HS-27A (cell line): ENCODE measurements around the gene NYAP1.

Experiments used
- DNase-seq: peaks from one replicate; pipeline ENCODE4 v3.0.0-alpha.2; 2012; ENCODE audit warnings: low read depth, missing footprints

Gene NYAP1

DNA sequence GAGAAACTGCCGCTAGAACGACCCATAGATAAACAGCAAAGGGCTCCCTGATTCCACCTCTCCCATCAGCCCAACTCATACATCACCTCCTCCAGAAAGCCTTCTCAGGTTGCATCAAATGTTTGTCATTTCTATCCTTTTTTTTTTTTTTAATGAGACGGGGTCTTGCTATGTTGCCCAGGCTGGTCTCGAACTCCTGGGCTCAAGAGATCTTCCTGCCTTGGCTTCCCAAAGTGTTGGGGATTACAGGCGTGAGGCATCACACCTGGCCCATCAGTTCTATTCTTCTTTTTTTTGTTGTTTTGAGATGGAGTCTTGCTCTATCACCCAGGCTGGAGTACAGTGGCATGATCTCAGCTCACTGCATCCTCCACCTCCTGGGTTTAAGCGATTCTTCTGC is 26.7 kb upstream of the NYAP1 start:
- DNase-seq, result no peak

DNA sequence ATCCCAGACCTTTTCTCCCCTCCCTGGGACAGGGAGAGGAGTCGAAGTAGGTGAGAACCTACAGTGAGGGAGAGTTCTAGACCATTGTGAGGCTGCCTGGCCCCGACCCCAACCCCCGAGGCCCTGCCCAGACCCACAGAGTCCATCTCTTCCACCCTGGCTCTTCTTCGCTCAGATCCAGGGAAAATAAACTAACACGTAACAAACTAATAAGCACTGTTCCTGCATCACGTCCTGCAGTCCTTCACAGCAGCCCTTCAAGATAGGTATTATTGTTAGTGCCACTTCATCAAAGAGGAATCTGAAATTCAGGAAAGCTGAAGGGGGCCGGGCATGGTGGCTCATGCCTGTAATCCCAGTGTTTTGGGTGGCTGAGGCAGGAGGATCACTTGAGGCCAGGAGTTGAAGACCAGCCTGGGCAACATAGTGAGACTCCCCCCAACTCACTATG is 19.5 kb upstream of the NYAP1 start, which contains the start of gene SPACDR:
Gene SPACDR, minus strand, starts transcription at position 51 of the 451 bp plus-strand sequence. CDS start 235 bp downstream, outside the sequence.
- DNase-seq, result no peak

DNA sequence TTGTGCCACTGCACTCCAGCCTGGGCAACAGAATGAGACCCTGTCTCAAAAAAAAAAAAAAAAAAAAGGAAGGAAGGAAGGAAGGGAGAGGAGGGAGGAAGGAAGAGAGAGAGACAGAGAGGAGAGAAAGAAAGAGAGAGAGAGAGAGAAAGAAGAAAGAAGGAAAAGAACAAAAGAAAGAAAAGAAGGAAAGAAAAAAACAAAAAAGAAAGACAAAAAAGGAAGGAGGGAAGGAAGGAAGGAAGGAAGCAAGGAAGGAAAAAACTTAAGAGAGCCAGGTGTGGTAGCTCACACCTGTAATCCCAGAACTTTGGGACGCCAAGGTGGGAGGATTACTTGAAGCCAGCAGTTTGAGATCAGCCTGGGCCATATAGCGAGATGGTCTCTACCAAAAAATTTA is 18.9 kb upstream of the NYAP1 start:
- no peak for DNase-seq

DNA sequence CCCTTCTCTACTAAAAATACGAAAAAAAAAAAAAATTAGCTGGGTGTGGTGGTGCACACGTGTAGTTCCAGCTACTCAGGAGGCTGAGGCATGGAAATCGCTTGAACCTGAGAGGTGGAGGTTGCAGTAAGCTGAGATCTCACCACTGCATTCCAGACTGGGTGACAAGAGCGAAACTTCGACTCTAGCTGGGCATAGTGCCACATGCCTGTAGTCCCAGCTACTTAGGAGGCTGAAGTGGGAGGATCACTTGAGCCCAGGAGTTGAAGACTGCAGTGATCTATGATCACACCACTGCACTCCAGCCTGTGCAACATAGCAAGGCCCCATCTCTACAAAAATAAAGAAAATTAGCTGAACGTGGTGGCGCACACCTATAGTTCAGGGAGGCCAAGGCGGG is 18.4 kb upstream of the NYAP1 start:
- DNase-seq, result no peak

DNA sequence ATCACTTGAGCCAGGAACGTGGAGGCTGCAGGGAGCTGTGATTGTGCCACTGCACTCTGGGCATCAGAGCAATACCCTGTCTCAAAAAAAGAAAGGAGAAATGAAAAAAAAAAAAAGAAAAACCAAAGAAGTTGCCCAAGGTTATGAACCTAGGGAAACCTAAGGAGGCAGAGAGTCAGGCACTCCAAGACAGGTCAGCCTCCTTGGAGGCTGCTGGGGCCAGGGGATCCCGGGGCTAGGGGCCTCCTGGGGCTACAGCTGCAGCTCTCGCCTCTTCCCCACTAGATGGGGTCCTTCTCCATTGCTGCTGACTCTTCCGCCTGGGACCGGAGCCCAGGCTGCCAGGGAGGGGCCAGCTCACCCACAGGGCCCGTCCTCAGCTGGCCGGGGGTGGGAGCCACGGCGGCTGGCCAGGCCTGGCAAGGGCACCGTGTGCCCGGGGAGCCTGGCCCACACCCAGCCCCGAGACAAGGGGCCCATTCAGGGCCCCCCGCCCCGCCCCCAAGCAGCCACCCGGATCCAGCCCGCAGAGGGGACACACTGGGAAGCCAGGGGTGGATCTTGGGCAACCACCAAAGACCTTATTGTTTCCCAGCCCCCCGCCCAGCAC is 17.9 kb upstream of the NYAP1 start:
- no peak for DNase-seq

DNA sequence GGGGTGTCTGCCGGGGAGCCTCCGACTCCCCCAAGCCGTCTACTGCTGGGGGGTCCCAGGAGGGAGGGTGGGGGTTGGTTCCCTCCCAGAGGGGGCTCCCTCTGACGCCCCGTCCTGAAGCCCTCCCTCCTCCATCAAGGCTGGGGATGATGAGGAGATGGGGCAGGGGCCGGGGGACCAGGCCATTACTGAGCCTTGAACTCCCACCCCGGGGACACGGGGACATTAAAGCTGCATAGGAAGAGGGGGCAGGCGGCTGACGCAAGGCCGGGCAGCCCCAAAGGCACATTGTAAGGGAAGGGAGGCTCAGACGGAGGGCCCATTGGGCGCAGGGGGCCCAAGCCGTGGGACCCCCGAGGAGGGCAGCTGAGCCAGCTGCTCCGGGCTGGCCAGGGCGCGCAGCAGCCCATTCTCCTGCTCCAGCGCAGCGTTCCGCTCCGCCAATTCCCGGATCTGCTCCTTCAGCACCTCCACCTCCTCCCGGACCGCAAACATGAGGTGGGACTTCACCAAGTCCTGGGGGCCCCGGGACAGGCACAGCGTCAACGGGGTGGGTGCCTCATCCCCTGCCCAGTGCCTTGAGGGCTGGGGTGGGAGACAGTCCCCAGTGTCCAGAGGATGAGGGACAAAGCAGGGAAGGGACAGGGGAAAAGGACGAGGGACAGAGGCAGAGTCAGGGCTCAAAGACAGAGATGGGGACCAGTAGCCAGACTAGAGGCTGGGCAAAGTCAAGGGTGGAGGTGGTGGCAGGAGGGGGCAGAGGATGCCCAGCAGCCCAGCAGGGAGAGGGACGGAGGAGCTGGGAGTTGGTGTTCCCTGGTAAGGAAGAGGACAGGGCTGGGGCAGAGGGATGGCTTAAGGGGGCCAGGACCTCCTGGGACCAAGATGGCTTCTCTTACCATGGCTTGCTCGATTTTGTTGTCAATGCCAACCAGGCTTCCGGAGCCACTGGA is 16.8 kb upstream of the NYAP1 start:
- no peak for DNase-seq

DNA sequence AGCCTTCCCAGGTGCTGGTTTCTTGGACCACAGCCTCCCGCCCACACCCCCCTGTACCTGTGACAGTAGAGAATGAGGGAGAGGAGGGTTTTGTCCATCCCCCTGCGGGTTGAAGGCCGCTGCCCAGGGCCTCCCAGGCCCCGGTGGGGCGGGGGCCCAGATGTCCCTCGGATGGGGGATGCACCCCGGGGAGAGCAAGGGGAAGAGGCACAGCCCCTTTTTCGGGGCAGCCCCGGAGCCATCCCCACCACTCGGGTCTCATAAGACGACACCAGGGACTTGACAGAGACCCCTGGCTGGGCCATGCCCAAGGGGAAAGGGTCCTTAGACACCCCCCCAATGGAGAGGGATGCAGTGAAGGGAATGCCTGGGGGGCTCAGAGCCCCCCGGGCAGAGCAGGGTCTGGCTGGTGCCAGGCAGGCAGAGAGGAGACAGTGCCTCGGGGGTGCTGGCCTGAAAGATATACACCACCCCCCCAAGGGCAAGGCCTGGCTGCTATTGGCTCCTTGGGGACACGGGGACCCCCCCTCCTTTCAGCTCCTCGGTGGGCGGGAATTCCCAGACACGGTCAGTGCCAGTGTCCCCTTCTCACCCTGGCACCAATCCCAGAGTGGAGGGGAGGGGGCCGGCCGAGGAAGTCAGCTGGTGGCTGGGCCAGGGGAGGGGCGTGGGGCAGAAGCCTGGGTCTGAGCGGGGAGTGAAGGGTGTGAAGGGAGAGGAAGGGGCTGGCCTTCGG is 15.9 kb upstream of the NYAP1 start:
- no peak for DNase-seq

DNA sequence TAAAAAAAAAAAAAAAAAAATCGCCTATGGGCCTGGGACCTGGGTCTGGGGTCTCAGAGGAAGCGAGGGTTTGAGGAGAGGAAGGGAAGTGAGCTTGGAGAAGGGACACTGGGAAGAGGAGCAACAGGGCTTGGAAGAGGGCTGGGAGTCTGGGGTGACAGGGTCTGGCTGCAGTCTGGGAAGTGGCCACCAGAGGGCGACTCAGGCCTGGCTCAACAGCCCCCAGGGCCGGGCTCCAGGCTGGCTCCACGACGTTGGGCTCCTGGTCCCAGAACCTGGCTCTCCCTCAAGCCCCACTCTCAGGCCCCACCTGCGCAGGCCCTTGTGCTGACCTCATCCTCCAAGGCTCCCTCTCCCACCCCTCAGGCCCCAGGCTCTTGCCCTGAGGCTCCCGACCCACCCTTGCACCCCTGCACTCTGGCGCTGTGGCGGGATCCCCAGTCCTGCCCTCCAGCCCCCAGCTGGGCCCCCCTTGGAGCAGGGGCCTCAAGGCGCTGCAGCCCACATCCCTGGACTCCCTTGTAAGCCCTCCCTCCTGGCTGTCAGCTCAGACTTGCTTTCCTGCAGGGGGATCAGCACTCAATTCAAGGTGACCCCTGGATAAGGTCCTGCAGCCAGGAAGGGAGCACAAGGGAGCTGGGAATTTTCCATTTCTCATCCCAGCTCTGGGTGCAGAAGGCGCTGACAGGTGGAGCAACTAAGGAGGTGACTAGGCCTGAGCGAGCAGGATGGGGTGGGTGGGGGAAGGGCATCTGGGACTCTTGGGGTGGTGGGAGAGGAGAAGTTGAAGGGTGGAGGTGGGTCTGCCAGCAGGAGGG is 14.3 kb upstream of the NYAP1 start:
- no peak for DNase-seq

DNA sequence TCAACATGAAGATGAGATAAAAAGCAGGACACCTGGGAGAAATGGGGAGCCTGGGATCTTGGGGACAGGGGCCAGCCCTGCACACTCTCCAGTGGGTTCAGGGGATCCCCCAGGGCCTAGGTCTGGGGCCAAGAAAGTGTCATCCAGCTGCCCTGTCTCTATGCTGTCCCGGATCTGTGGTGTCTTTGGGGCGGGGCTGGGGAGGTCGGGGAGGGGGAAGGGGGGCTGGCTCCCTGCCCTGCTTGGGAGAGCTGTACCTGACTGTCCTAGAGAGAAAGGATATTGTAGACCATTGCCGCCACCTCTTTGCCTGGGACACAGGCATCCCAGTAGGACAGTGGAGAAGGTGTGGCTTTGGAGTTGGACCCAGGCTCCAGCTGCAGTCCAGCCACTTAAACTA is 12.7 kb upstream of the NYAP1 start:
- DNase-seq, result no peak

DNA sequence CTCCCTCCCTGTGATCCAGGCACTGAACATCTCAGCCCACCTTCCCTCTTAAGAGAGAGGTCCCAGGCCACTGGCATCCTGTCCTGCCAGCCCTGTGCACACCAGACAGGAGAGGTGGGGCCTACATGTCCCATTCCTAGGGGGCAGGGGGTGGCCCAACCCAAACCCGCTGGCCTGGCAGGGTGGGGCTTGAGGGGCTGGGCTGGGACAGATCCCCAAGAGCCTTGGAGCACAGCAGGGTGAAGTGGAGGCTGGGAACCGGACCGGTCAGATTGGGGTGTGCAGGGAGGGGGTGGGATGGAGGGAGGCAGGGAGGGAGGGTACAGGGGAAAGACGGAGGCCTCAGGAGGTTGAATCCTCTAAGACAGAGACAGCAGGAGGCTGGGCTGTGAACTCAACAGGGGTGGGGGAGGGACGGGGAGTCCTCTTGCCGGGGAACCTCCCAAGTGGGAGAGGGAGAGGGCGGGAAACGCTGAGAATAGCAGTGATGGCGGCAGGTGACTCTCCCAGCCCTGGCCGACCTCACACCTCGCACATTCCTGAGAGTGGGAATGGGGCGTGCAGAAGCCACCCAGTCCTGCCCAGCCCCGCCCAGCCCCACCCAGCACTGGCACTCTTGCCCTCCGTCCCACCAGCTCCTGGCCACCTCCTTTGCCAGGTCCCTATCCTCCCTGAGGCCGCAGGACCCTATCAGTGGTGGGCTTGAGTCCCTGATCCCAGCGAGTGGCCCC is 11.4 kb upstream of the NYAP1 start:
- DNase-seq, result no peak

DNA sequence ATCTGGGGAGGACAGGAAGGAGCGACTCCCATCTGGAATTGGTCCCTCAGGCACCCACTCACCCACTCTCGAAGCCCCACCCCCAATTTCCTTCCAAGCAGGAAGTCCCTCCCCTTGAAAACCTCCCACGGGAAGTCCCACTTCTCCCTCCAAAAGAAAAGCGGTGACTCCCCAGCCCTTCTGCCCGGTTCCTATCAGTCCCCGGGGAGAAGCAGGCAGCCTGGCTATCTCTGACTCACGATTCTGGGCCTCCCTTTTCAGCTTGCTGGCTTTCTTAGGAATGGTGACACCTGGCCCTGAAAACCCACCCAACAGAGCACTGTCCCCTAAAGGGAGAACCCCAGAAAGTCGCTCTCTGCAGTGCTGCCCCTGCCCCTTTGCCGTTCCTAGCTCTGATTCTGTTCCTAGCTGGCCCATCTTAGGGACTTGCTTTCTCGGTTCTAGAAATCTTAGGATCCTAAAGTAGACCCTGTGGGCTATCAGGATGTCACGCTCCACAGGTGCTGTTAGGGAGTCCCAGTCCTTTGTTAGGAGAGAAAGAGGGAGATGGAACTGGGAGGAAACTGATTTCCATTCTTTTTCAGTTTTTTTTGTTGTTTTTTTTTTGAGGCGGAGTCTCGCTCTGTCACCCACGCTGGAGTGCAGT is 10.8 kb upstream of the NYAP1 start:
- no peak for DNase-seq

DNA sequence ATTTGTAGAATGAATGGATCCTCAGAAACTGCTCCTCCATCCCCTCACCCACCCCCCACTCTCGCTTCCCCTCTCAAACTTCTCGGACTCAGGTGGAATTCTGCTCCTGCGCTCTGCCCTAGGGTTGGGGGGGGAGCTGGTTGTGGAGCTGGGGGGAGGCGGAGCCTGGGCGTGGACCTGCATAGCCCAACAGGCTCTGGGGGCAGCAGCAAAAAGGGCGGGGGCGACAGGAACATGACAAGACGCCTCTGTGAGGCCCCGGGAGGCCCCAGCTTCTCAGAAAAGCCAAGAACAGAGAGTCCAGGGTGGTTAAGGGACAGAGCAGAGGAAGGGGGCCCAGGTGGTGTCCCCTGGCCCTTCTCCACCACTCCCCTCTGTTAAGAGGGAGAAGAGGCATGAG is 8.2 kb upstream of the NYAP1 start:
- DNase-seq, result no peak

DNA sequence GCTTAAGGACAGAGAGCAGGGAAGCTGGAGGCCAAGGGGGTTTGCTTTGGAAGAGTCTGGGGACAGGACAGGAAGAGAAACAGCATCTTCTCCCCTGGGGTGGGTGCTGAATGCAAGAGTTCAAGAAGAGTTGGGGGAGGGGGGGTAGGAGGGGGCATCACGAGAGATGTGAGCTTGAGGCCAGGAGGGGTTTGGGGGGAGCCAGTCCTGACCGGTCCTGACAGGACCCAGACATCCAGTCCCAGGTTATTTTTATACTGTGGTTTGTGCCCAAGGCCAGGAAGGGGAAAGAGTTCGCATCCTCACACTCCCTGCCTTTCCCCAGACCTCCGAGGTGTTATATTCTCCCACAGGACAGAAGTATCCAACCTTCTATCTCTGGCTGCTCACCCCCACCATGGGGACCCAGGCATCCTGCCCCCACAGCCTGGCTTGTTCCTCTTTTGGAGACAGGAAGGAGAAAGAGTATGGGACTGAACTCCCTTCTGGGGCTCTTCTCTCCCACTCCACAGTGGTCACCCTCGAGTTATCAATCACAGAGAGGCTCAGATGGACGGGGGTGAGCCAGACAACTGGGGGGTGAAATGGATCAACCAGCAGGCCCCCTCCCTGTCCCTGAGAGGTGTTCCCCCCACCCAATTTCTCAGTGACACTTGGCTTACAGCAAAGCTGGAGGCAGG is 7.5 kb upstream of the NYAP1 start:
- no peak for DNase-seq

DNA sequence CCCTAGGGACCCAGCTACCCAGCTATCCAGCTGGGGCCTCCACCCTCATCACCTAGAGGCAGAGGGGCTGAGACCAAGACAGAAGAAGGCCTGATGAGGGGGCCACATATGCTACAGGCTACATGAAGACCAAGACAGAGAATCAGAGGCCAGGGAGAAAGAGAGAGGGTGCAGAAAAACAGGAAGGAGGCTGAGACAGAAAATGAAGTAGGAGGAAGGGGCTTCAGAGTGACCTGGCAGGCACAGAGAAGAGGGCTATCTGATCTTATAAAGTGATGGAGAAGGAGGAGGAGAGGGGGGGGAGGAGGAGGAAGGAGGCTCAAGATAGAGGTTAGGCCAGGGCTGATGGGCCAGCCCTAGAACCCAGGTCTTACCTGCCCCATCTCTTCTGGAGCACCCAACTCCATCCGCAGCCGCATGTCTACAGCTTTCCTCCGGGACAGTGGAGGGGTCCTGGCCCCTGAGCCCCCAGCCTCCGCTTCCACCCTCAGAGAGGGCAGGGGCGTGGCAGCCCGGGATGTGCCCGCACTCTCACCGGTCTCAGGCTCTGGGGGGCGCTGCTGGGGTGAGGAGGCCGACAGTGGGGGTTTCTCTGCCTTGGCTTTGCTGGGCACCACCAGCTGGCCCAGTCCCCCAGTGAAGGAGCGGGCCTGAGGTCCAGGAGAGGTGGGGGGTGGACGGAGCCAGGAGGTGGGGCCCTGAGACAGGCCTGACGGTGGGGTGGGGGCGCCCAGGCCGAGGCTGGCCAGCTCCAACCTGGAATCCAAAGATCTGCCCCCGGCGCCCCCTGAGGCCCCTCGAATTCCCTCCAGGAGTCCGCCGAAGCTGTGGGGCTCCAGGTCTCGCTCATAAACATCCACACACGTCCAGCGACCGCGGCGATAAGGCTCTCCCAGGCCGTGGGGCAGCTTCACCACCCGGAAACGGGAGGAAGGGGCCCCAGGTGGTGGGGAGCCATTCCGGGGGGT is 6.5 kb upstream of the NYAP1 start:
- DNase-seq, result no peak

DNA sequence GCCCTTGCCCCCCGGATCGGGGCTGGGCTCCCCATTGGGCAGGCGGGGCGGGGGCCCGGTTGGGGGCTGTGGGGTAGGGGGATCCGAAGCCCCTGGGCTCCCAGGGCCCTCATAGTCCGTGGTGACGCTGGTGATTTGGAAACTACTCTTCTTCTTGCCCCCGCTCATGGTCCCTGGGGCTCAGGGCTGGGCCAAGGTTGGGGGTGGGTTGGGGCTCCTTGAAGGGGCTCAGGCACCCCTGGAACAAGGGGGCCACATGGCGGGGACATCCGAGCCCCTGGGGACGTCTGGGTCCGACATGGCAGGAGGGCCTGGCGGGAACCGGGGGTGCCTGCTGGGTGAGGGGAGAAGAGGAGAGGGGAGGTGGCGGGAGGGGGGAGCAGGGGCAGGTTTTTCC is 5.9 kb upstream of the NYAP1 start:
- DNase-seq, result no peak

DNA sequence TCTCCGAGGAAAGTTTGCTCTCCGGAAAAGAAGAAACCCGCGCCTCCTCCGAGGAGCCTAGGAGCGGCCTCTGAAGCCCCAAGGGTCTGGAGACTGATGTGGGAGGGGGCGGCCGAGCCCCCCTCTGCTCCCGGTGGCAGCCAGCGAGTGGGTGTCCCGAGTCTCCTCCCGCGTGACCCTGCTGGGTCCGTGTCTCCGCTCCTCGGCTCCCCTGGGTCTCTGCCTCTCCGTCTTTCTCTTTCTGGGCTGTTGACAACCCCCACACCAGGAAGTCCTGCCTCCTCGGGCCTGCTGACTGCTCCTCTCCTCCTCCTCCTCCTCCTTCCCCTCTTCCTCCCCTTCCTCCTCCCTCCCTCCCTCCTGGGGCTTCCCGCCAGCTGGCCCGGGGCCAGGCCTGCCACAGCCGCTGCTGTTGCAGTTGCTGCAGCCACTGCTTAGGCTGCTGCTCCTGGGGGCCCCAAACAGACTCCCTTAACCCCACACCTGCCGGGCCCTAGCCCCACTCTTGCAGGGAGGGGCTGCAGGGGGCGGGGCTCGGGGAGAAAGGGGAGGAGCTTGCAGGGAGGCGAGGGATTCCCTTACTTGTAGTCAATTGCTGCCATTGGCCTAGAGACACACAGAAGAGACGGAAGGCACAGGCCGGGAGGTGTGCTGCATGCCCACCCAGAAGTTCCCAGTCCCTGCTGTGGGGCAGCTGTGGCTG is 4.6 kb upstream of the NYAP1 start, which contains the start of gene TSC22D4:
Gene TSC22D4, minus strand, starts transcription at position 257 of the 703 bp plus-strand sequence. CDS start 1,176 bp downstream, outside the sequence.
- DNase-seq, result no peak

DNA sequence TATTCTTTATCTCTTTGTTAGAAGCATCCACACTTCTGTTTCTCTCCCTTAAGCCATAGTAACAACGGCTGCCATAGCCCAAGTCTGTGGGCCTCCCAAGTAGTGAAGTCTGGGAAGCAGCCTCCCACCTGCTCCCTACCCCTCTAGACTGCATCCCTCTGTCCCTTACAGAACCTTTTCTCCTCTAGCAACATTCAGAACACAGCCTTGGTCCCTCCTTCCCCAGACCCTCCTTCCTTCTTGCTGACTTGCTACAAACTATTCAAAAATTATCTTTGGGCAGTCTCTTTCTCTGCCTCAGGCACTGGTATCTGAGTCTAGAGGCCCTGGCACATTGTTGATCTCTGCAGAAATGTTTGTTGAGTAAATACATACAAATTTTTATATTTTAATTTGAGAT is 2.3 kb upstream of the NYAP1 start:
- no peak for DNase-seq

DNA sequence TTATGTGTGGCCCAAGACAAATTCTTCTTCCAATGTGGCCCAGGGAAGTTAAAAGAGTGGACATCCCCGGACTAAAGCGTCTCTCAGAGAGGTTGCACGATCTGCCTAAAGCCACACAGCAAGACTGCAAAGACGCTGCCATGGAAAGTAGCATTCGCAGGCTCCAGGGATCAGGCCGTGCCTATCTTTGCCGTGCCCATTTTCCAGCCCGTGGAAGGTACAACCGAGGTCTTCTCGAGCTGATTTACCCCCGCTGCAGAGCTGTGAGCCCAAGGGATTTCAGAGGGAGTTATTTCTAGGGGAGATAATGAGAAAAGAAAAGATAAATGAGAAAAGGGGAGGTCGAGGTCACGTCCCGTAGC is 1.0 kb upstream of the NYAP1 start:
- no peak for DNase-seq
